22Rv1 (cell line): ENCODE data around the gene TM9SF3.

Source experiments
- H3K27ac ChIP-seq: fragments of 450-650 bp; 2 replicates; pipeline ENCODE4 v1.5.1; 2017
- CTCF ChIP-seq: fragments of 450-650 bp; IDR thresholded peaks from 2 replicates; pipeline ENCODE4 v1.5.1; 2017; ENCODE audit warnings: mild to moderate bottlenecking
- ZFX ChIP-seq: fragments of 450-650 bp; IDR thresholded peaks from 2 replicates; pipeline ENCODE4 v1.6.1; 2017; ENCODE audit warnings: antibody characterized with exemption, borderline replicate concordance

TM9SF3 gene

GRCh38 chr10:96612055-96612830 is 25.4 kb upstream of the TM9SF3 start:
- TF ChIP-seq ZFX (no peak), CTCF (no peak)
- H3K27ac ChIP-seq: peak overlapping the region; percentile 67

DNA sequence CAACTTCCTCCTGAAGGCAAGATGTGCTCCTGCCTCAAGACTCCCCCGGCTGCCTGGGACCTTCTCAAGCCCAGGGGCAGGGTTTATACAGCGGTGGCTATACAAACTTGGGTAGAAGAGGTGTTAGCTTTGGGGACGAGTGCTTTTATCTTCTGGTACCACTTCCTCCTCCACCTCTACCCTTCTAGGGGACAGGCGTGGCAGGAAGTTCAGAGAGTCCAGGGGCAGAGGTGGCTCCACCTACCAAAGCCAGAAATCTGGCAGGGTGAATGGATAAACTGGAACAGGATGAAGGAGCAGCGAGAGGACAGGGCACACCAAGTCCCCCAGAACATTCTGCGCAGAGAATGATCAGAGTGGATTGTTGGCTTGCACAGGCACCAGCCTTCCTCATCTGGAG is 24.0 kb upstream of the TM9SF3 start:
- TF ChIP-seq CTCF (no peak), ZFX (no peak)
- H3K27ac ChIP-seq: 0 out of 2 replicates have a peak overlapping the region, but pooled peaks have one; percentile 67

DNA sequence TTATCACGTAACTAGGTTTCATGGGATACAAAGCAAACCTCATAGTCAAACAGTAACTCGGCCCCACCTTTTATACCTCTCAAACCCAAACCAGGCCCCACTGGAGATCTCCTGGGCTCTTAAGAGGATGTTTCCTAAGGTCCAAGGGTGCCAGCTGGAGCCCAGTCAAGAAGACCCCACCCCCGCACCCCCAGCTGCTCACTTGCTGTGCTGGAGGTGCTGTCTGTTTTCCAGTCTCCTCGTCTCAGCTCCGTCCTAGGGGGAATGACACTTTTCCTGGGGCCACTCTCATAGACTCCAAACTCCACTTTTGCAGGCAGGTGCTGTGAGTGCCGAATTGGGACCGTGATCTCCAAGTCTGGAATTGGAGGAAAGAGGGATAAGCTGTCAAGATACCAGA is 22.7 kb upstream of the TM9SF3 start:
- no peak overlapping the region for H3K27ac ChIP-seq
- TF ChIP-seq CTCF (no peak), ZFX (no peak)

DNA sequence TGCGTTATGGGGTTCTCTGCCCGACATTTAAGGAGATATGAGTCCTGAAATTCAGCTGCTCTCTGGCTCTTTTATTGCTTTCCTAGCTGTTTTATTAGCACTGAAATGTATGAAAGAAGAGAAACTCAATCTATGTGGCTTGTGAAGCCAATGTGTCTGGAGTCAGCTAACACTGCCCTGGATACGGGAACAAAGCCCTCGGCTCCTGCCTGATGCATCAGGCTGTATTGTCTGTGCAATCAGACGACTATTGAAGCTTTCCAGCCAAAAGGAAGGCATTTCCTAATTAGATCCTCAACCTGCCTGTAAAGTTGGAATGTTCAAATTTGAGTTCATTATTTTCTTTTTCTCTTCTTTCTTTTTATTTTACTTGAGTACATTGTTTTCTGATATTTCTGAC is 22.0 kb upstream of the TM9SF3 start:
- TF ChIP-seq ZFX: no peak
- no peak for TF ChIP-seq CTCF
- H3K27ac ChIP-seq: no peak overlapping the region

DNA sequence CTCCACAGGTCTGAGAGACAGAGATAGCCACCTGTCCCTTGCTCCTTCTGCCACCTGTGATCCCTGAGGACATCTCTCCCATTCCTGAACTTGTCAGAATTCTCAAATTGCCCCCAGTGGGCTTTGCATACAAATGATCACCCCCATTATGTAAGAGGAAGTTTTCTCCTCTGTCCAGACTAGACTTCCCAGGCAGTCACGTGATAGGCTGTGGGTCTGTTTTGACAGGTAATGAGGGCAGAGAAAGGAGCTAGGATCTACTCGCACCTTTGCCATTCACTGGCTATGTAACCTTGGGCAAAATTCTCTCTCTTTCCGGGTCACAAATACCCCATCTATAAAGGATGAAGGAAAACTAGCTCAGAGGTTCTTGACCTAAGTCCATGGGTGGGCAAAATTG is 21.4 kb upstream of the TM9SF3 start:
- TF ChIP-seq ZFX (no peak), CTCF (no peak)
- H3K27ac ChIP-seq: no peak overlapping the region

- TF ChIP-seq CTCF (no peak), ZFX (no peak)
- no peak overlapping the region for H3K27ac ChIP-seq
These were observed 20.1 kb upstream of the TM9SF3 start for GRCh38 chr10:96606946-96607345.

GRCh38 chr10:96606216-96606615 is 19.4 kb upstream of the TM9SF3 start:
- H3K27ac ChIP-seq: no peak overlapping the region
- TF ChIP-seq ZFX: no peak
- no peak for TF ChIP-seq CTCF
